K562 (cell line): Measurements from ENCODE around the gene P3H4. TPM values are rescaled to one million over a fixed set of nuclear protein-coding genes. Genes with fewer than 3 reads are reported as not detected.
"Not testable (repeated sequence)": the region's sequence is repeated elsewhere in the genome, so short reads cannot be mapped to it uniquely, and the experiment has no call there.

Experiments used
- ATAC-seq: fragments of 200-7000 bp; cut with Tn5 transposase; 3 replicates; pipeline ENCODE4 v1.9.1; 2020; ENCODE audit warnings: moderate library complexity
- BruUV-seq: library from RNA; stranded (reverse); fragments of 400-500 nt; replicated peaks from 2 replicates; lab custom pipeline; 2021; lab: Mats Ljungman, UMichigan
- CTCF ChIA-PET: fragments of 300-600 bp; formaldehyde crosslinking; extraction: SDS; loops from one replicate; lab custom pipeline; 2021; ENCODE audit warnings: low intra/inter-chr PET ratio; lab: Yijun Ruan, JAX
- POLR2A ChIA-PET: fragments of 300-600, 350-650 bp; sonication (Branson Sonifier 250); formaldehyde crosslinking; extraction: SDS; loops from one replicate; lab custom pipeline; 2021; ENCODE audit warnings: antibody characterized with exemption, inconsistent platforms; lab: Yijun Ruan, JAX
- DNase-seq, 4 experiments: peaks; one replicate each; pipeline versions ENCODE4 v3.0.0 to v3.0.0-alpha.2; 2011 to 2018; ENCODE audit warnings: low spot score in 3 of 4, mixed read lengths in 3 of 4; ENCODE audit errors: extremely low read depth in 1 of 4
- FAIRE-seq: peaks from 2 replicates; lab custom pipeline; 2011; peaks lifted over from hg19 to GRCh38; lab: Jason Lieb, UNC
- H2AFZ ChIP-seq: 2 replicates; pipeline ENCODE4 v1.6.0; 2011; ENCODE audit warnings: low read depth, low read length, control low read depth, inconsistent platforms
- H3K27ac ChIP-seq: fragments of 200-600 bp; 3 replicates; pipeline ENCODE4 v1.8.0; 2011; ENCODE audit warnings: low read depth, mild to moderate bottlenecking, control low read depth, inconsistent platforms, low read length, moderate library complexity, mixed read lengths; ENCODE audit errors: extremely low read depth
- H3K27me3 ChIP-seq, 2 experiments: fragments of 300-600 bp in 1 of 2; 2 replicates in 1 of 2; 3 replicates in 1 of 2; pipeline versions ENCODE4 v1.6.0 to v1.8.0; 2011; ENCODE audit warnings: inconsistent platforms in 2 of 2, low read length in 2 of 2, mild to moderate bottlenecking in 1 of 2, mixed read lengths in 1 of 2, moderate library complexity in 1 of 2; ENCODE audit not compliant: control insufficient read depth in 2 of 2, insufficient read depth in 2 of 2
- H3K36me3 ChIP-seq: fragments of 300-600 bp; 3 replicates; pipeline ENCODE4 v1.8.0; 2011; ENCODE audit warnings: mild to moderate bottlenecking, low read length, inconsistent platforms; ENCODE audit not compliant: control insufficient read depth, insufficient read depth
- H3K4me1 ChIP-seq, 2 experiments: fragments of 200-600 bp in 1 of 2; replicated peaks in 1 of 2; 2 replicates in 1 of 2; 3 replicates in 1 of 2; pipeline versions ENCODE4 v1.5.1 to v1.8.0; 2011; ENCODE audit warnings: inconsistent platforms in 2 of 2, low read length in 2 of 2, mild to moderate bottlenecking in 1 of 2, mixed read lengths in 1 of 2, moderate library complexity in 1 of 2; ENCODE audit not compliant: control insufficient read depth in 2 of 2, insufficient read depth in 2 of 2
- H3K4me2 ChIP-seq: 2 replicates; pipeline ENCODE4 v1.6.1; 2011; ENCODE audit warnings: low read length, control low read depth, inconsistent platforms, mixed read lengths; ENCODE audit not compliant: insufficient read depth
- H3K4me3 ChIP-seq: fragments of 200-600 bp; sonication (generic), shearing (Covaris generic); 2 replicates; pipeline ENCODE4 v1.5.1; 2016; ENCODE audit warnings: control low read depth, inconsistent platforms
- H3K79me2 ChIP-seq: fragments of 200-600 bp; 3 replicates; pipeline ENCODE4 v1.8.0; 2011; ENCODE audit warnings: low read length, inconsistent platforms; ENCODE audit not compliant: control insufficient read depth, insufficient read depth
- H3K9ac ChIP-seq, 2 experiments: 2 replicates each; pipeline versions ENCODE4 v1.6.0 to v1.6.1; 2011; ENCODE audit warnings: low read depth in 2 of 2, low read length in 2 of 2, control low read depth in 1 of 2, inconsistent platforms in 1 of 2, mild to moderate bottlenecking in 1 of 2, mixed read lengths in 1 of 2; ENCODE audit not compliant: insufficient read depth in 1 of 2
- H3K9me1 ChIP-seq: one replicate; pipeline ENCODE4 v1.6.0; 2011; ENCODE audit warnings: inconsistent platforms, mild to moderate bottlenecking, low read length, moderate library complexity; ENCODE audit not compliant: control insufficient read depth, insufficient read depth
- H3K9me3 ChIP-seq: replicated peaks from 2 replicates; pipeline ENCODE4 v1.5.1; 2011; ENCODE audit warnings: low read depth, low read length, inconsistent platforms; ENCODE audit not compliant: control insufficient read depth, insufficient read depth
- H4K20me1 ChIP-seq: replicated peaks from 2 replicates; pipeline ENCODE4 v1.6.1; 2011; ENCODE audit warnings: low read length, inconsistent platforms, mixed read lengths; ENCODE audit not compliant: control insufficient read depth, insufficient read depth
- CREB5 ChIP-seq: fragments of 250-450 bp; sonication (Bioruptor Pico); IDR thresholded peaks from 2 replicates; pipeline ENCODE4 v1.5.0; 2020; ENCODE audit warnings: mild to moderate bottlenecking
- PRDM10 ChIP-seq: fragments of 450-650 bp; IDR thresholded peaks from 2 replicates; pipeline ENCODE4 v1.6.1; 2018; ENCODE audit not compliant: partially characterized antibody
- WGBS: fragments of 100-300 bp; shearing (Covaris generic); methylation state at CpG from one replicate; pipeline ENCODE4 v1.1.6; 2016; ENCODE audit warnings: low coverage, mixed read lengths; ENCODE audit not compliant: insufficient coverage; ENCODE audit errors: missing lambda C conversion rate; 5-methylcytosine and 5-hydroxymethylcytosine counted together
- in situ Hi-C: fragments of 300-500 bp; cut with MboI; formaldehyde crosslinking; loops from 4 replicates; pipeline ENCODE4 v1.15.0; 2018; ENCODE audit warnings: inconsistent platforms, mixed read lengths
- intact Hi-C: fragments of 100-400 bp; cut with micrococcal nuclease; formaldehyde crosslinking; loops from 2 replicates; pipeline ENCODE4 v1.14.2; 2022
- polyA plus RNA-seq, 8 experiments: library from polyadenylated mRNA; depleted of rRNA in 4 of 8; stranded (reverse) in 5 of 8; unstranded in 3 of 8; fragments of >200 nt; fragmentation: Nextera tagmentation in 2 of 8; fragmentation: Illumina TruSeq in 1 of 8; extraction: Ambion mirVana in 2 of 8; extraction: Trizol in 1 of 8; gene quantifications; 2 replicates each; pipeline versions ENCODE4 v1.2.1 to v1.2.3, GENCODE V29; 2011 to 2014; ENCODE audit warnings: inconsistent platforms in 1 of 8, missing spikeins in 1 of 8
- total RNA-seq, 7 experiments: library from RNA; depleted of rRNA in 6 of 7; stranded (reverse); fragments of >200 nt in 6 of 7; fragmentation: Illumina TruSeq in 2 of 7; extraction: Trizol in 2 of 7; gene quantifications; 2 replicates each; pipeline versions ENCODE4 v1.2.1 to v1.2.3, GENCODE V29; 2011 to 2021; ENCODE audit warnings: low replicate concordance in 1 of 7

The P3H4 gene
- total and polyA plus RNA-seq, 9 of the 15 experiments (the other 6 are each of a cell fraction or from before 2014, with no cell fraction given): 0.10 to 3.7 (median 1.0) TPM

GRCh38 chr17:41844971-41845370, 33.2 kb upstream of the P3H4 start (continued):
- TF ChIP-seq CREB5 (CRISPR knock-in tag): no peak

- H3K27ac ChIP-seq, in situ Hi-C loops, CTCF ChIA-PET, H3K27me3 ChIP-seq, H3K4me2 ChIP-seq, DNase-seq, H3K4me3 ChIP-seq, H3K9ac ChIP-seq, intact Hi-C loops, H2AFZ ChIP-seq, H3K9me1 ChIP-seq, H3K36me3 ChIP-seq, H3K79me2 ChIP-seq, FAIRE-seq, ATAC-seq, POLR2A ChIA-PET, H4K20me1 ChIP-seq, BruUV-seq, H3K9me3 ChIP-seq: not testable (repeated sequence)
- H3K4me1 ChIP-seq: peaks cover 3 to 11% of the 10 kb centered on the region in 2 experiments; a peak in 4 of 5 replicates
- WGBS: 40% methylated on average over 6 of the region's 6 CpGs
These were observed 29.0 kb upstream of the P3H4 start for GRCh38 chr17:41840781-41841180.

GRCh38 chr17:41839448-41839847, 27.7 kb upstream of the P3H4 start:
- CTCF ChIA-PET, BruUV-seq, in situ Hi-C loops, H3K9me1 ChIP-seq, H3K9me3 ChIP-seq, H3K4me3 ChIP-seq, H3K36me3 ChIP-seq, H3K27me3 ChIP-seq, H2AFZ ChIP-seq, ATAC-seq, DNase-seq, H3K9ac ChIP-seq, H4K20me1 ChIP-seq, H3K4me2 ChIP-seq, intact Hi-C loops, H3K27ac ChIP-seq, FAIRE-seq: not testable (repeated sequence)
- Histone ChIP-seq H3K4me1 (peaks cover 7 to 15% of the 10 kb centered on the region in 2 experiments; a peak in 4 of 5 replicates), H3K79me2 (peaks cover 16% of the 10 kb centered on the region)
- POLR2A ChIA-PET: interaction anchor here (0.7 kb wide), 1 partner anchor 136 kb away, joined by 3 read pairs; no protein-coding TSS in a partner anchor
- WGBS: 17% methylated on average over 2 of the region's 2 CpGs
- peak; percentile 44 for TF ChIP-seq PRDM10
